H9 (cell line): ENCODE measurements around the gene TUBGCP6. TPM values are rescaled to one million over a fixed set of nuclear protein-coding genes. Genes with fewer than 3 reads are reported as not detected.
A peak's percentile ranks its signal among the peaks of the same experiment; 100 is the strongest.

Experiments
- DNase-seq: peaks from one replicate; pipeline ENCODE4 v3.0.0-alpha.2; 2017
- H2AFZ ChIP-seq: one replicate; pipeline ENCODE4 v1.6.1; 2013; ENCODE audit warnings: mild to moderate bottlenecking, low read length, control low read depth, moderate library complexity
- H2AK5ac ChIP-seq: 2 replicates; pipeline ENCODE4 v1.6.1; 2013; ENCODE audit warnings: low read length, control low read depth, mixed read lengths; ENCODE audit not compliant: insufficient read length
- H2BK120ac ChIP-seq: one replicate; pipeline ENCODE4 v1.6.1; 2013; ENCODE audit warnings: low read depth, mild to moderate bottlenecking, low read length, control low read depth, inconsistent platforms; ENCODE audit not compliant: poor library complexity, severe bottlenecking
- H2BK12ac ChIP-seq: 2 replicates; pipeline ENCODE4 v1.6.1; 2013; ENCODE audit warnings: low read length, control low read depth, mixed read lengths, low read depth; ENCODE audit not compliant: insufficient read length
- H2BK15ac ChIP-seq: 2 replicates; pipeline ENCODE4 v1.6.1; 2013; ENCODE audit warnings: low read depth, low read length, control low read depth
- H2BK20ac ChIP-seq: one replicate; pipeline ENCODE4 v1.6.1; 2013; ENCODE audit warnings: low read depth, mild to moderate bottlenecking, low read length, control low read depth, inconsistent platforms; ENCODE audit not compliant: poor library complexity, severe bottlenecking
- H2BK5ac ChIP-seq: 2 replicates; pipeline ENCODE4 v1.6.1; 2013; ENCODE audit warnings: low read length, control low read depth, mixed read lengths; ENCODE audit not compliant: insufficient read length
- H3K14ac ChIP-seq: 2 replicates; pipeline ENCODE4 v1.6.1; 2013; ENCODE audit warnings: low read length, control low read depth; ENCODE audit not compliant: insufficient read depth
- H3K18ac ChIP-seq: 2 replicates; pipeline ENCODE4 v1.6.1; 2013; ENCODE audit warnings: low read depth, mild to moderate bottlenecking, mixed read lengths, low read length, control low read depth; ENCODE audit not compliant: insufficient read length
- H3K23ac ChIP-seq: 2 replicates; pipeline ENCODE4 v1.6.1; 2013; ENCODE audit warnings: low read length, control low read depth, mixed read lengths, low read depth; ENCODE audit not compliant: insufficient read length
- H3K23me2 ChIP-seq: 2 replicates; pipeline ENCODE4 v1.6.1; 2013; ENCODE audit warnings: low read depth, mild to moderate bottlenecking, mixed read lengths, low read length, control low read depth; ENCODE audit not compliant: insufficient read length, poor library complexity, severe bottlenecking
- H3K27ac ChIP-seq: 2 replicates; pipeline ENCODE4 v1.5.1; 2013; ENCODE audit warnings: low read length, control low read depth, mixed read lengths, low read depth; ENCODE audit not compliant: insufficient read length
- H3K27me3 ChIP-seq: 2 replicates; pipeline ENCODE4 v1.6.1; 2013; ENCODE audit warnings: low read length, control low read depth, inconsistent platforms; ENCODE audit not compliant: insufficient read depth
- H3K4ac ChIP-seq: 2 replicates; pipeline ENCODE4 v1.6.1; 2013; ENCODE audit warnings: low read depth, mild to moderate bottlenecking, control low read depth, inconsistent platforms, low read length, moderate library complexity
- H3K4me1 ChIP-seq: 2 replicates; pipeline ENCODE4 v1.6.1; 2013; ENCODE audit warnings: low read length, control low read depth, inconsistent platforms; ENCODE audit not compliant: insufficient read depth
- H3K4me2 ChIP-seq: 2 replicates; pipeline ENCODE4 v1.6.1; 2013; ENCODE audit warnings: low read length, control low read depth, mixed read lengths; ENCODE audit not compliant: insufficient read length, insufficient read depth
- H3K56ac ChIP-seq: 2 replicates; pipeline ENCODE4 v1.6.1; 2013; ENCODE audit warnings: low read depth, mild to moderate bottlenecking, mixed read lengths, low read length, control low read depth; ENCODE audit not compliant: insufficient read length
- H3K79me1 ChIP-seq: 2 replicates; pipeline ENCODE4 v1.6.1; 2013; ENCODE audit warnings: low read depth, mild to moderate bottlenecking, moderate library complexity, low read length, control low read depth, inconsistent platforms; ENCODE audit not compliant: insufficient read depth, poor library complexity, severe bottlenecking
- H3K79me2 ChIP-seq: 2 replicates; pipeline ENCODE4 v1.6.1; 2013; ENCODE audit warnings: low read length, control low read depth, inconsistent platforms; ENCODE audit not compliant: insufficient read depth
- H3K9ac ChIP-seq: 2 replicates; pipeline ENCODE4 v1.6.1; 2013; ENCODE audit warnings: low read length, control low read depth, mixed read lengths; ENCODE audit not compliant: insufficient read length; ENCODE audit errors: extremely low read depth
- H3K9me3 ChIP-seq: one replicate; pipeline ENCODE4 v1.6.1; 2013; ENCODE audit warnings: low read depth, low read length, inconsistent platforms; ENCODE audit not compliant: control insufficient read depth
- H3T11ph ChIP-seq: one replicate; pipeline ENCODE4 v1.6.1; 2013; ENCODE audit warnings: mild to moderate bottlenecking, low read length, control low read depth, inconsistent platforms
- H4K20me1 ChIP-seq: one replicate; pipeline ENCODE4 v1.6.1; 2013; ENCODE audit not compliant: control insufficient read depth, insufficient read length, insufficient read depth
- H4K5ac ChIP-seq: 2 replicates; pipeline ENCODE4 v1.6.1; 2013; ENCODE audit warnings: low read depth, mild to moderate bottlenecking, mixed read lengths, low read length, control low read depth; ENCODE audit not compliant: insufficient read length
- H4K8ac ChIP-seq: replicated peaks from 2 replicates; pipeline ENCODE4 v1.6.1; 2013; ENCODE audit warnings: low read length, control low read depth, mixed read lengths, low read depth; ENCODE audit not compliant: insufficient read length
- H4K91ac ChIP-seq: 2 replicates; pipeline ENCODE4 v1.6.1; 2013; ENCODE audit warnings: low read depth, mild to moderate bottlenecking, moderate library complexity, mixed read lengths, low read length, control low read depth; ENCODE audit not compliant: insufficient read length
- H3K27ac Mint-ChIP-seq, 3 experiments: 2 replicates in 2 of 3; 3 replicates in 1 of 3; pipeline ENCODE4 v1.8.0; 2020 to 2021; ENCODE audit warnings: mixed read lengths in 3 of 3, mild to moderate bottlenecking in 1 of 3, moderate library complexity in 1 of 3
- H3K27me3 Mint-ChIP-seq: 2 replicates; pipeline ENCODE4 v1.8.0; 2021; ENCODE audit warnings: low read depth, mild to moderate bottlenecking, moderate library complexity, mixed read lengths
- H3K36me3 Mint-ChIP-seq, 3 experiments: 2 replicates in 2 of 3; 3 replicates in 1 of 3; pipeline ENCODE4 v1.8.0; 2020 to 2021; ENCODE audit warnings: low read depth in 3 of 3, mixed read lengths in 3 of 3; ENCODE audit not compliant: insufficient read depth in 1 of 3
- H3K4me1 Mint-ChIP-seq, 2 experiments: 2 replicates each; pipeline ENCODE4 v1.8.0; 2020; ENCODE audit warnings: mixed read lengths in 2 of 2
- H3K4me3 Mint-ChIP-seq, 2 experiments: 2 replicates in 1 of 2; 3 replicates in 1 of 2; pipeline ENCODE4 v1.8.0; 2020 to 2021; ENCODE audit warnings: mild to moderate bottlenecking in 2 of 2, mixed read lengths in 2 of 2, moderate library complexity in 1 of 2
- H3K9me3 Mint-ChIP-seq, 2 experiments: 2 replicates in 1 of 2; 3 replicates in 1 of 2; pipeline ENCODE4 v1.8.0; 2020; ENCODE audit warnings: mild to moderate bottlenecking in 2 of 2, mixed read lengths in 2 of 2, moderate library complexity in 1 of 2
- WGBS: extraction: QIAGEN DNeasy Blood & Tissue Kit; methylation state at CpG from one replicate; pipeline ENCODE4 v1.1.7; 2013; ENCODE audit warnings: missing lambda C conversion rate, low lambda C conversion rate, mixed read lengths; ENCODE audit not compliant: insufficient read length; ENCODE audit errors: extremely low coverage; 5-methylcytosine and 5-hydroxymethylcytosine counted together
- total RNA-seq: library from RNA; stranded (reverse); gene quantifications from 2 replicates; pipeline ENCODE4 v1.2.1, GENCODE V29; 2021
- TF ChIP-seq, protein P1 (sequence below): fragments of 200-600 bp; sonication (generic); conservative IDR thresholded peaks from 3 replicates; pipeline ENCODE4 v1.8.0; 2021; ENCODE audit warnings: antibody characterized with exemption, mild to moderate bottlenecking

The TUBGCP6 gene
- total RNA-seq, 1 experiment from 2014 or later: 29.0 TPM

DNA sequence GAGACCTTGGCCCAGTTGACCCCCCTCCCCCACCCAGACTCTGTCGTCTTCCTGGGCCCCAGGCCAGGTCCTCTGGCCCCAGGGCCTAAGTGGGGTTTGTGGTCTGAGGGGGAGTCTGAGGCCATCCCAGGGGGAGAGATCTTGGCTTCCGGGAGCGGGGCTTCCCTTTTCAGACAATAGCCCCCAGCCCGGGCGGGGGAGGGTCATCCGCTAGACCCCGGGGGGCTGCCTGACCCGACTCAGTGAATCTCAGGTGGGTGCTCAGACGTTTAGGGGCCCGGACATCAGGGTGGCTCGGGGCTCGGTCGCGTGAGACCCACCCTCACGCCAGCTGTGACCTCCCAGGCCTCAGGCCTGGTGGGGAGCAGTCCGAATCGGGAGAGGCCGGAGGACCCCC lies 24.7 kb upstream of the TUBGCP6 start:
- no peak overlapping the region for H3T11ph ChIP-seq
- no peak overlapping the region for H2AFZ ChIP-seq
- Mint-ChIP-seq H3K9me3 (peaks cover 2 to 3% of the 10 kb centered on the region in 2 experiments; a peak in 2 of 5 replicates), H3K27me3 (peaks cover 68% of the 10 kb centered on the region), H3K36me3 (peaks cover 0 to 7% (median 3%) of the 10 kb centered on the region in 3 experiments; a peak in 4 of 7 replicates), H3K4me1 (peaks cover 2 to 9% of the 10 kb centered on the region in 2 experiments; a peak in 3 of 4 replicates), H3K27ac (no peak overlapping the region), H3K4me3 (peak overlapping the region; percentile 52 to 69)
- no peak overlapping the region for H2BK15ac ChIP-seq
- H3K23ac ChIP-seq: no peak overlapping the region
- DNase-seq: no peak
- no peak overlapping the region for H2BK20ac ChIP-seq
- H3K4ac ChIP-seq: no peak overlapping the region
- TF ChIP-seq, protein P1, sequence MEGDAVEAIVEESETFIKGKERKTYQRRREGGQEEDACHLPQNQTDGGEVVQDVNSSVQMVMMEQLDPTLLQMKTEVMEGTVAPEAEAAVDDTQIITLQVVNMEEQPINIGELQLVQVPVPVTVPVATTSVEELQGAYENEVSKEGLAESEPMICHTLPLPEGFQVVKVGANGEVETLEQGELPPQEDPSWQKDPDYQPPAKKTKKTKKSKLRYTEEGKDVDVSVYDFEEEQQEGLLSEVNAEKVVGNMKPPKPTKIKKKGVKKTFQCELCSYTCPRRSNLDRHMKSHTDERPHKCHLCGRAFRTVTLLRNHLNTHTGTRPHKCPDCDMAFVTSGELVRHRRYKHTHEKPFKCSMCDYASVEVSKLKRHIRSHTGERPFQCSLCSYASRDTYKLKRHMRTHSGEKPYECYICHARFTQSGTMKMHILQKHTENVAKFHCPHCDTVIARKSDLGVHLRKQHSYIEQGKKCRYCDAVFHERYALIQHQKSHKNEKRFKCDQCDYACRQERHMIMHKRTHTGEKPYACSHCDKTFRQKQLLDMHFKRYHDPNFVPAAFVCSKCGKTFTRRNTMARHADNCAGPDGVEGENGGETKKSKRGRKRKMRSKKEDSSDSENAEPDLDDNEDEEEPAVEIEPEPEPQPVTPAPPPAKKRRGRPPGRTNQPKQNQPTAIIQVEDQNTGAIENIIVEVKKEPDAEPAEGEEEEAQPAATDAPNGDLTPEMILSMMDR: no peak
- H3K9me3 ChIP-seq: no peaks in the 10 kb centered on the region
- H3K27me3 ChIP-seq: peaks cover 15% of the 10 kb centered on the region; the same call in 1 of the 2 replicates
- peaks cover 5% of the 10 kb centered on the region for H3K23me2 ChIP-seq
- H3K79me2 ChIP-seq: no peaks in the 10 kb centered on the region
- no peak overlapping the region for H4K91ac ChIP-seq
- no peak overlapping the region for H3K18ac ChIP-seq
- no CpG with 5 or more reads among the region's 18 CpGs for WGBS
- no peak overlapping the region for H2AK5ac ChIP-seq
- H3K9ac ChIP-seq: no peak overlapping the region
- H3K56ac ChIP-seq: no peak overlapping the region
- no peaks in the 10 kb centered on the region for H4K20me1 ChIP-seq
- H2BK120ac ChIP-seq: no peak overlapping the region
- H2BK5ac ChIP-seq: no peak overlapping the region
- H3K27ac ChIP-seq: no peak overlapping the region
- peak overlapping the region; percentile 18 for H3K4me2 ChIP-seq
- no peak overlapping the region for H4K5ac ChIP-seq
- H3K4me1 ChIP-seq: no peaks in the 10 kb centered on the region
- H3K79me1 ChIP-seq: no peaks in the 10 kb centered on the region
- H2BK12ac ChIP-seq: no peak overlapping the region
- no peak overlapping the region for H4K8ac ChIP-seq
- no peak overlapping the region for H3K14ac ChIP-seq
